WERI-Rb-1 (cell line): ENCODE measurements around the gene NCOA1.
"Not testable (repeated sequence)": the region's sequence is repeated elsewhere in the genome, so short reads cannot be mapped to it uniquely, and the experiment has no call there.

Experiments used
- DNase-seq: peaks from one replicate; pipeline ENCODE4 v3.0.0-alpha.2; 2020
- H3K27ac ChIP-seq: fragments of 250-450 bp; sonication (Bioruptor Pico); 2 replicates; pipeline ENCODE4 v1.5.1; 2020; ENCODE audit warnings: mild to moderate bottlenecking, moderate library complexity
- H3K27me3 ChIP-seq: fragments of 250-450 bp; sonication (Bioruptor Pico); 2 replicates; pipeline ENCODE4 v1.5.1; 2021; ENCODE audit warnings: mild to moderate bottlenecking, low read depth, moderate library complexity; ENCODE audit not compliant: insufficient read depth, severe bottlenecking
- H3K36me3 ChIP-seq: fragments of 250-450 bp; sonication (Bioruptor Pico); 2 replicates; pipeline ENCODE4 v1.5.1; 2020; ENCODE audit warnings: mild to moderate bottlenecking, moderate library complexity
- H3K4me3 ChIP-seq: 2 replicates; pipeline ENCODE4 v1.5.1; 2011; ENCODE audit warnings: low read depth, mild to moderate bottlenecking, control low read depth, low read length
- H3K9me3 ChIP-seq: fragments of 250-450 bp; sonication (Bioruptor Pico); 2 replicates; pipeline ENCODE4 v1.5.1; 2021; ENCODE audit warnings: mild to moderate bottlenecking, moderate library complexity; ENCODE audit not compliant: severe bottlenecking
- CTCF ChIP-seq: IDR thresholded peaks from 2 replicates; pipeline ENCODE4 v1.5.1; 2011; ENCODE audit warnings: low read depth, mild to moderate bottlenecking, control low read depth, inconsistent platforms, low read length

Gene NCOA1

GRCh38 chr2:24586955-24587354, 95.9 kb downstream of the NCOA1 start:
- no peak for DNase-seq
- Histone ChIP-seq H3K4me3 (no peak overlapping the region), H3K27me3 (no peaks in the 10 kb centered on the region), H3K9me3 (no peaks in the 10 kb centered on the region), H3K27ac (no peak overlapping the region), H3K36me3 (no peaks in the 10 kb centered on the region; the same call in 1 of the 2 replicates)
- TF ChIP-seq CTCF: no peak

- no peak for TF ChIP-seq CTCF
- Histone ChIP-seq H3K36me3 (no peaks in the 10 kb centered on the region; the same call in 1 of the 2 replicates), H3K4me3 (no peak overlapping the region), H3K27me3 (no peaks in the 10 kb centered on the region), H3K27ac (no peak overlapping the region), H3K9me3 (no peaks in the 10 kb centered on the region)
- DNase-seq: no peak
Measured at GRCh38 chr2:24588294-24588693, 97.2 kb downstream of the NCOA1 start.

- H3K27ac ChIP-seq: no peak overlapping the region
- H3K36me3 ChIP-seq: no peaks in the 10 kb centered on the region
- no peak for DNase-seq
- H3K9me3 ChIP-seq: no peaks in the 10 kb centered on the region
- TF ChIP-seq CTCF: no peak
- no peaks in the 10 kb centered on the region for H3K27me3 ChIP-seq
- no peak overlapping the region for H3K4me3 ChIP-seq
Measured at GRCh38 chr2:24592441-24593100, 101.5 kb downstream of the NCOA1 start.

- no peak overlapping the region for H3K4me3 ChIP-seq
- no peak overlapping the region for H3K27ac ChIP-seq
- no peak for TF ChIP-seq CTCF
- H3K9me3 ChIP-seq: no peaks in the 10 kb centered on the region
- no peaks in the 10 kb centered on the region for H3K36me3 ChIP-seq
- DNase-seq: no peak
- no peaks in the 10 kb centered on the region for H3K27me3 ChIP-seq
Measured at GRCh38 chr2:24594283-24594682, 103.2 kb downstream of the NCOA1 start.

- no peaks in the 10 kb centered on the region for H3K36me3 ChIP-seq
- no peak for DNase-seq
- no peaks in the 10 kb centered on the region for H3K9me3 ChIP-seq
- H3K27me3 ChIP-seq: no peaks in the 10 kb centered on the region
- H3K27ac ChIP-seq: no peak overlapping the region
- no peak for TF ChIP-seq CTCF
- no peak overlapping the region for H3K4me3 ChIP-seq
Measured at GRCh38 chr2:24597181-24597870, 106.3 kb downstream of the NCOA1 start.

- H3K9me3 ChIP-seq, H3K36me3 ChIP-seq, H3K4me3 ChIP-seq, H3K27ac ChIP-seq, H3K27me3 ChIP-seq, DNase-seq: not testable (repeated sequence)
Measured at GRCh38 chr2:24600140-24600539, 109.1 kb downstream of the NCOA1 start.
